Stimulated activated naive CD4-positive, alpha-beta T cell (primary cell): ENCODE data around the gene ACTR8.

Experiments used
- DNase-seq, 6 experiments: peaks; one replicate each; lab custom pipeline; 2025; lab: John Stamatoyannopoulos, UW

Gene ACTR8

GRCh38 chr3:53863145-53863544, 18.8 kb downstream of the ACTR8 start:
- DNase-seq = no peak

- DNase-seq = no peak
These were observed 19.7 kb downstream of the ACTR8 start for GRCh38 chr3:53862241-53862640.

GRCh38 chr3:53860196-53860595, 21.8 kb downstream of the ACTR8 start:
- no peak for DNase-seq

- DNase-seq = no peak
These were observed 22.8 kb downstream of the ACTR8 start for GRCh38 chr3:53859178-53859577.

GRCh38 chr3:53858096-53858741, 23.7 kb downstream of the ACTR8 start:
- DNase-seq = no peak

- DNase-seq = no peak
These were observed 25.0 kb downstream of the ACTR8 start for GRCh38 chr3:53856964-53857363.

GRCh38 chr3:53850895-53851294, 31.1 kb downstream of the ACTR8 start:
- DNase-seq = no peak

- DNase-seq = no peak
These were observed 32.0 kb downstream of the ACTR8 start for GRCh38 chr3:53849916-53850315.

- no peak for DNase-seq
These were observed 35.1 kb downstream of the ACTR8 start for GRCh38 chr3:53846851-53847155.

- DNase-seq = no peak
These were observed 35.7 kb downstream of the ACTR8 start, which contains the start of the genes CHDH and IL17RB for GRCh38 chr3:53846134-53846850. TSS of gene CHDH (minus strand) at chr3:53846419. CDS start at chr3:53824008, 22,411 bp downstream. TSS of gene IL17RB (plus strand) at chr3:53846568. CDS start at chr3:53846589, 21 bp downstream.

GRCh38 chr3:53845881-53846133, 36.1 kb downstream of the ACTR8 start:
- no peak for DNase-seq

GRCh38 chr3:53845103-53845880, 36.7 kb downstream of the ACTR8 start:
- no peak for DNase-seq

GRCh38 chr3:53844262-53845102, 37.5 kb downstream of the ACTR8 start:
- no peak for DNase-seq

GRCh38 chr3:53843195-53844177, 38.5 kb downstream of the ACTR8 start:
- no peak for DNase-seq

- no peak for DNase-seq
These were observed 39.3 kb downstream of the ACTR8 start for GRCh38 chr3:53842436-53843194.

- no peak for DNase-seq
These were observed 40.7 kb downstream of the ACTR8 start for GRCh38 chr3:53841296-53841695.

GRCh38 chr3:53837331-53837730, 44.6 kb downstream of the ACTR8 start:
- no peak for DNase-seq

GRCh38 chr3:53836084-53836872, 45.7 kb downstream of the ACTR8 start:
- no peak for DNase-seq

- DNase-seq = no peak
These were observed 46.7 kb downstream of the ACTR8 start for GRCh38 chr3:53835257-53835656.
